Uterus (tissue), 4 donors: ENCODE data around the gene SLC6A18. TPM values are rescaled to one million over a fixed set of nuclear protein-coding genes. Genes with fewer than 3 reads are reported as not detected.

ENCODE experiments used
- DNase-seq, 2 donors: peaks; one replicate each; pipeline ENCODE4 v3.0.0-alpha.2; 2019 to 2020
- H3K27ac ChIP-seq, 2 donors: fragments of 200-600 bp; sonication (generic); 1 replicate in 1 of 2; 2 replicates in 1 of 2; pipeline ENCODE4 v1.5.1; 2016 to 2018
- H3K27me3 ChIP-seq, 2 donors: fragments of 200-600 bp; sonication (generic); one replicate each; pipeline ENCODE4 v1.5.1; 2018 to 2019; ENCODE audit warnings: control low read depth in 1 of 2
- H3K36me3 ChIP-seq, 2 donors: fragments of 200-600 bp; sonication (generic); one replicate each; pipeline ENCODE4 v1.5.1; 2019; ENCODE audit warnings: control low read depth in 1 of 2
- H3K4me1 ChIP-seq, 2 donors: fragments of 200-600 bp; sonication (generic); one replicate each; pipeline ENCODE4 v1.5.1; 2018 to 2019; ENCODE audit warnings: control low read depth in 1 of 2
- H3K4me3 ChIP-seq, 2 donors: fragments of 200-600 bp; sonication (generic); 1 replicate in 1 of 2; 2 replicates in 1 of 2; pipeline ENCODE4 v1.5.1; 2018 to 2019; ENCODE audit warnings: mild to moderate bottlenecking in 1 of 2
- H3K9me3 ChIP-seq, 2 donors: fragments of 200-600 bp; sonication (generic); one replicate each; pipeline ENCODE4 v1.5.1; 2019; ENCODE audit warnings: control low read depth in 1 of 2
- CTCF ChIP-seq, 4 experiments: fragments of 200-600 bp in 2 of 4; fragments of 450-650 bp in 2 of 4; sonication (generic) in 2 of 4; IDR thresholded peaks; one replicate each; pipeline ENCODE4 v1.5.1; 2016 to 2019; ENCODE audit warnings: antibody characterized with exemption in 4 of 4, mild to moderate bottlenecking in 2 of 4, moderate library complexity in 1 of 4
- POLR2A ChIP-seq, 2 donors: fragments of 450-650 bp; IDR thresholded peaks; one replicate each; pipeline ENCODE4 v1.6.1; 2016; ENCODE audit warnings: antibody characterized with exemption in 2 of 2, mild to moderate bottlenecking in 1 of 2, moderate library complexity in 1 of 2
- intact Hi-C: fragments of 100-400 bp; cut with DNase I; formaldehyde crosslinking; loops from one replicate; pipeline ENCODE4 v1.15.1; 2023; ENCODE audit warnings: low total_unique reads
- total RNA-seq, 4 donors: library from RNA; depleted of rRNA in 3 of 4; stranded (reverse); fragments of >200 nt in 3 of 4; gene quantifications; one replicate each; pipeline versions ENCODE4 v1.1.0 to v1.2.4, GENCODE V29; 2014 to 2023
- donor health status: DM: yes; HTN: yes; CAD: no.

Gene SLC6A18
- total RNA-seq, 4 donors from 2014 or later = not detected

GRCh38 chr5:1221721-1222120, 3.5 kb upstream of the SLC6A18 start:
- Histone ChIP-seq H3K36me3 (no peaks in the 10 kb centered on the region), H3K9me3 (no peaks in the 10 kb centered on the region), H3K4me3 (no peak overlapping the region), H3K27me3 (no peaks in the 10 kb centered on the region), H3K4me1 (no peaks in the 10 kb centered on the region), H3K27ac (no peak overlapping the region)
- TF ChIP-seq POLR2A (IDR thresholded peaks at IDR 0.05) = no peak
- no peak for TF ChIP-seq CTCF (IDR thresholded peaks at IDR 0.05)
- DNase-seq = no peak
- intact Hi-C loops = no loop called here

- Histone ChIP-seq H3K36me3 (no peaks in the 10 kb centered on the region), H3K4me3 (no peak overlapping the region), H3K4me1 (no peaks in the 10 kb centered on the region), H3K9me3 (no peaks in the 10 kb centered on the region), H3K27me3 (no peaks in the 10 kb centered on the region), H3K27ac (no peak overlapping the region)
- no peak for DNase-seq
- intact Hi-C loops = no loop called here
- TF ChIP-seq CTCF (IDR thresholded peaks at IDR 0.05) (no peak), POLR2A (IDR thresholded peaks at IDR 0.05) (no peak)
Measured at GRCh38 chr5:1222147-1222546, 3.0 kb upstream of the SLC6A18 start.

GRCh38 chr5:1222621-1223277, 2.4 kb upstream of the SLC6A18 start:
- intact Hi-C loops = no loop called here
- TF ChIP-seq CTCF (IDR thresholded peaks at IDR 0.05) (no peak), POLR2A (IDR thresholded peaks at IDR 0.05) (no peak)
- Histone ChIP-seq H3K4me1 (no peaks in the 10 kb centered on the region), H3K27ac (no peak overlapping the region), H3K36me3 (no peaks in the 10 kb centered on the region), H3K27me3 (no peaks in the 10 kb centered on the region), H3K4me3 (no peak overlapping the region), H3K9me3 (no peaks in the 10 kb centered on the region)
- no peak for DNase-seq

GRCh38 chr5:1223278-1223670, 1.9 kb upstream of the SLC6A18 start:
- Histone ChIP-seq H3K27ac (no peak overlapping the region), H3K4me3 (no peak overlapping the region), H3K4me1 (no peaks in the 10 kb centered on the region), H3K9me3 (no peaks in the 10 kb centered on the region), H3K36me3 (no peaks in the 10 kb centered on the region), H3K27me3 (no peaks in the 10 kb centered on the region)
- TF ChIP-seq POLR2A (IDR thresholded peaks at IDR 0.05) = no peak
- TF ChIP-seq CTCF (IDR thresholded peaks at IDR 0.05) = no peak
- no peak for DNase-seq
- intact Hi-C loops = no loop called here

GRCh38 chr5:1224631-1225030, 550 bp upstream of the SLC6A18 start:
- Histone ChIP-seq H3K4me1 (no peaks in the 10 kb centered on the region), H3K27ac (no peak overlapping the region), H3K9me3 (no peaks in the 10 kb centered on the region), H3K4me3 (no peak overlapping the region), H3K27me3 (no peaks in the 10 kb centered on the region), H3K36me3 (no peaks in the 10 kb centered on the region)
- no peak for TF ChIP-seq POLR2A (IDR thresholded peaks at IDR 0.05)
- no peak for TF ChIP-seq CTCF (IDR thresholded peaks at IDR 0.05)
- DNase-seq = no peak
- intact Hi-C loops = no loop called here
